Stimulated activated CD4-positive, alpha-beta T cell treated with anti-CD3 and anti-CD28 coated beads, Interleukin-4, amount 100 ng/mL, for 48 hours (primary cell): ENCODE results near the gene MAP9.
"Not testable (repeated sequence)": the region's sequence is repeated elsewhere in the genome, so short reads cannot be mapped to it uniquely, and the experiment has no call there.

Experiments used
- DNase-seq, 2 donors: peaks; one replicate each; pipeline ENCODE4 v3.0.0-alpha.2; 2020; ENCODE audit warnings: low read depth in 2 of 2

MAP9 gene

GRCh38 chr4:155376387-155377268 lies at the start of gene MAP9:
TSS of gene MAP9 (minus strand) at chr4:155376965. CDS start at chr4:155375850, 1,115 bp downstream.
- DNase-seq = peak; percentile 69 to 85

- DNase-seq = not testable (repeated sequence)
Measured at GRCh38 chr4:155424778-155425177, 48.0 kb upstream of the MAP9 start.

GRCh38 chr4:155423671-155424070 lies 46.9 kb upstream of the MAP9 start:
- no peak for DNase-seq

- DNase-seq = no peak
Measured at GRCh38 chr4:155419266-155419665, 42.5 kb upstream of the MAP9 start.

GRCh38 chr4:155415662-155416061 lies 38.9 kb upstream of the MAP9 start:
- DNase-seq = no peak

- DNase-seq = no peak
Measured at GRCh38 chr4:155413451-155413850, 36.7 kb upstream of the MAP9 start.

GRCh38 chr4:155411546-155411945 lies 34.8 kb upstream of the MAP9 start:
- DNase-seq = no peak

- no peak for DNase-seq
Measured at GRCh38 chr4:155408796-155409195, 32.0 kb upstream of the MAP9 start.

- DNase-seq = no peak
Measured at GRCh38 chr4:155407480-155407879, 30.7 kb upstream of the MAP9 start.

- DNase-seq = no peak
Measured at GRCh38 chr4:155405059-155405458, 28.3 kb upstream of the MAP9 start.

GRCh38 chr4:155403886-155404285 lies 27.1 kb upstream of the MAP9 start:
- DNase-seq = no peak

- DNase-seq = no peak
Measured at GRCh38 chr4:155402941-155403340, 26.2 kb upstream of the MAP9 start.

- DNase-seq = no peak
Measured at GRCh38 chr4:155400893-155401292, 24.1 kb upstream of the MAP9 start.

- DNase-seq = no peak
Measured at GRCh38 chr4:155399974-155400697, 23.4 kb upstream of the MAP9 start.

- DNase-seq = no peak
Measured at GRCh38 chr4:155392481-155393184, 15.9 kb upstream of the MAP9 start.

GRCh38 chr4:155391932-155392331 lies 15.2 kb upstream of the MAP9 start:
- no peak for DNase-seq

- no peak for DNase-seq
Measured at GRCh38 chr4:155388162-155388561, 11.4 kb upstream of the MAP9 start.

GRCh38 chr4:155383541-155383940 lies 6.8 kb upstream of the MAP9 start:
- DNase-seq = no peak

- no peak for DNase-seq
Measured at GRCh38 chr4:155377276-155377675, 511 bp upstream of the MAP9 start.

- no peak for DNase-seq
Measured at GRCh38 chr4:155371432-155372043, 5.2 kb downstream of the MAP9 start.

- DNase-seq = no peak
Measured at GRCh38 chr4:155367608-155368007, 9.2 kb downstream of the MAP9 start.
